OCI-LY3 (cell line): ENCODE data around the gene FSTL4.

Experiments used
- H2AFZ ChIP-seq: fragments of 200-600, 300-600 bp; shearing (Covaris generic); 2 replicates; pipeline ENCODE4 v1.6.0; 2014; ENCODE audit warnings: antibody characterized with exemption, low read depth, low read length
- H3K27ac ChIP-seq: fragments of 200-600, 300-600 bp; sonication (generic); 2 replicates; pipeline ENCODE4 v1.5.1; 2014; ENCODE audit warnings: mild to moderate bottlenecking, low read length, moderate library complexity, mixed read lengths
- H3K27me3 ChIP-seq: fragments of 200-600, 300-600 bp; sonication (generic); 2 replicates; pipeline ENCODE4 v1.6.1; 2014; ENCODE audit warnings: low read depth, low read length, mixed read lengths
- H3K36me3 ChIP-seq: fragments of 200-600, 300-600 bp; sonication (generic); replicated peaks from 2 replicates; pipeline ENCODE3; 2014; ENCODE audit warnings: low read depth, low read length, mixed read lengths
- H3K4me1 ChIP-seq: fragments of 300-600, 200-600 bp; sonication (generic); 2 replicates; pipeline ENCODE4 v1.6.1; 2014; ENCODE audit warnings: low read length, mixed read lengths
- H3K4me2 ChIP-seq: fragments of 200-600, 300-600 bp; sonication (generic); 2 replicates; pipeline ENCODE4 v1.6.1; 2014; ENCODE audit warnings: low read length, mixed read lengths
- H3K4me3 ChIP-seq: fragments of 300-600, 200-600 bp; sonication (generic); 2 replicates; pipeline ENCODE4 v1.5.1; 2014; ENCODE audit warnings: antibody characterized with exemption, mild to moderate bottlenecking, low read length, moderate library complexity
- H3K79me2 ChIP-seq: fragments of 300-600, 200-600 bp; shearing (Covaris generic); 2 replicates; pipeline ENCODE4 v1.6.1; 2014; ENCODE audit warnings: mild to moderate bottlenecking, low read length, mixed read lengths
- H3K9ac ChIP-seq: fragments of 300-600, 200-600 bp; shearing (Covaris generic); 2 replicates; pipeline ENCODE4 v1.6.0; 2014; ENCODE audit warnings: mild to moderate bottlenecking, low read length, moderate library complexity
- H3K9me3 ChIP-seq: fragments of 200-600, 300-600 bp; shearing (Covaris generic); 2 replicates; pipeline ENCODE4 v1.6.1; 2014; ENCODE audit warnings: low read length, mixed read lengths; ENCODE audit not compliant: insufficient read depth
- H4K20me1 ChIP-seq: fragments of 200-600, 300-600 bp; sonication (generic); 2 replicates; pipeline ENCODE4 v1.6.1; 2016; ENCODE audit warnings: low read length, mixed read lengths; ENCODE audit not compliant: insufficient read depth
- EZH2phosphoT487 ChIP-seq: fragments of 200-600 bp; shearing (Covaris generic); IDR thresholded peaks from 2 replicates; pipeline ENCODE4 v1.6.1; 2018; ENCODE audit warnings: antibody characterized with exemption, mixed run types, low read depth
- TF ChIP-seq, protein P1 (sequence below): fragments of 200-600, 300-600 bp; sonication (generic); IDR thresholded peaks from 2 replicates; pipeline ENCODE4 v1.5.1; 2014; ENCODE audit warnings: antibody characterized with exemption, low read length, low read depth

The FSTL4 gene

DNA sequence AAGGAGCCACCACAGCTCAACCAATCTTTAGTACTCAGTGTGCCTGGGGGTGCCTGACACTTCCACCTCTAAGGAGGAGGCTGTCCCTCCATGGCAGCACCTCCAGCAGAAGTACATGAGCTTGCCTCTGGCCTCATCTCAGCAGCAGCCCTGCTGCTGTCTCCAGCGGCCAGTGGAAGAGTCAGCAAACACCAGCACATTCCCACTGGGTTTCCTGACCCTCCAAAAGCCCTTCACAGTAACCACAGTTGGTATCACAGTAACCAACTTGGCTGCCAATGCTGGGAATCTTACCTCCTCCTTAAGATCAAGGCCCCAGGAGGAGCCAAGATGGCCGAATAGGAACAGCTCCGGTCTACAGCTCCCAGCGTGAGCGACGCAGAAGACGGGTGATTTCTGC lies 29.4 kb downstream of the FSTL4 start:
- Histone ChIP-seq H3K27me3 (no peaks in the 10 kb centered on the region), H4K20me1 (no peaks in the 10 kb centered on the region), H3K9me3 (no peaks in the 10 kb centered on the region), H3K4me1 (no peaks in the 10 kb centered on the region), H3K79me2 (no peaks in the 10 kb centered on the region), H3K4me3 (no peak overlapping the region), H3K4me2 (no peak overlapping the region), H2AFZ (no peak overlapping the region), H3K36me3 (no peaks in the 10 kb centered on the region), H3K27ac (no peak overlapping the region), H3K9ac (no peak overlapping the region)
- TF ChIP-seq, protein P1, sequence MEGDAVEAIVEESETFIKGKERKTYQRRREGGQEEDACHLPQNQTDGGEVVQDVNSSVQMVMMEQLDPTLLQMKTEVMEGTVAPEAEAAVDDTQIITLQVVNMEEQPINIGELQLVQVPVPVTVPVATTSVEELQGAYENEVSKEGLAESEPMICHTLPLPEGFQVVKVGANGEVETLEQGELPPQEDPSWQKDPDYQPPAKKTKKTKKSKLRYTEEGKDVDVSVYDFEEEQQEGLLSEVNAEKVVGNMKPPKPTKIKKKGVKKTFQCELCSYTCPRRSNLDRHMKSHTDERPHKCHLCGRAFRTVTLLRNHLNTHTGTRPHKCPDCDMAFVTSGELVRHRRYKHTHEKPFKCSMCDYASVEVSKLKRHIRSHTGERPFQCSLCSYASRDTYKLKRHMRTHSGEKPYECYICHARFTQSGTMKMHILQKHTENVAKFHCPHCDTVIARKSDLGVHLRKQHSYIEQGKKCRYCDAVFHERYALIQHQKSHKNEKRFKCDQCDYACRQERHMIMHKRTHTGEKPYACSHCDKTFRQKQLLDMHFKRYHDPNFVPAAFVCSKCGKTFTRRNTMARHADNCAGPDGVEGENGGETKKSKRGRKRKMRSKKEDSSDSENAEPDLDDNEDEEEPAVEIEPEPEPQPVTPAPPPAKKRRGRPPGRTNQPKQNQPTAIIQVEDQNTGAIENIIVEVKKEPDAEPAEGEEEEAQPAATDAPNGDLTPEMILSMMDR, result no peak
- no peak for TF ChIP-seq EZH2phosphoT487

GRCh38 chr5:133581918-133582317 lies 30.4 kb downstream of the FSTL4 start:
- H3K4me1 ChIP-seq, result no peaks in the 10 kb centered on the region
- H3K4me2 ChIP-seq, result no peak overlapping the region
- TF ChIP-seq EZH2phosphoT487, result no peak
- TF ChIP-seq, protein P1, result no peak
- H3K27ac ChIP-seq, result no peak overlapping the region
- no peaks in the 10 kb centered on the region for H3K9me3 ChIP-seq
- no peaks in the 10 kb centered on the region for H3K79me2 ChIP-seq
- H3K36me3 ChIP-seq, result no peaks in the 10 kb centered on the region
- H3K9ac ChIP-seq, result no peak overlapping the region
- no peak overlapping the region for H3K4me3 ChIP-seq
- no peak overlapping the region for H2AFZ ChIP-seq
- H4K20me1 ChIP-seq, result no peaks in the 10 kb centered on the region
- H3K27me3 ChIP-seq, result no peaks in the 10 kb centered on the region

- no peaks in the 10 kb centered on the region for H3K4me1 ChIP-seq
- H3K79me2 ChIP-seq, result no peaks in the 10 kb centered on the region
- H3K36me3 ChIP-seq, result no peaks in the 10 kb centered on the region
- H3K9ac ChIP-seq, result no peak overlapping the region
- H3K27me3 ChIP-seq, result no peaks in the 10 kb centered on the region
- H3K4me3 ChIP-seq, result no peak overlapping the region
- no peaks in the 10 kb centered on the region for H4K20me1 ChIP-seq
- H3K4me2 ChIP-seq, result no peak overlapping the region
- no peak overlapping the region for H2AFZ ChIP-seq
- TF ChIP-seq EZH2phosphoT487, result no peak
- TF ChIP-seq, protein P1, result no peak
- H3K27ac ChIP-seq, result no peak overlapping the region
- no peaks in the 10 kb centered on the region for H3K9me3 ChIP-seq
Measured at GRCh38 chr5:133581348-133581747, 31.0 kb downstream of the FSTL4 start.

- Histone ChIP-seq H3K27me3 (no peaks in the 10 kb centered on the region), H3K79me2 (no peaks in the 10 kb centered on the region), H2AFZ (no peak overlapping the region), H3K4me3 (no peak overlapping the region), H3K36me3 (no peaks in the 10 kb centered on the region), H3K4me1 (no peaks in the 10 kb centered on the region), H4K20me1 (no peaks in the 10 kb centered on the region), H3K27ac (no peak overlapping the region), H3K9me3 (no peaks in the 10 kb centered on the region), H3K9ac (no peak overlapping the region), H3K4me2 (no peak overlapping the region)
- no peak for TF ChIP-seq EZH2phosphoT487
- TF ChIP-seq, protein P1, result no peak
Measured at GRCh38 chr5:133580618-133581017, 31.7 kb downstream of the FSTL4 start.
